GM21717 (cell line): ENCODE measurements around the gene PRLR.

Experiments
- ATAC-seq: cut with Tn5 transposase; IDR thresholded peaks from one replicate; pipeline ENCODE4 v1.9.1; 2021; ENCODE audit warnings: mild to moderate bottlenecking, moderate library complexity; ENCODE audit not compliant: unreplicated experiment

The PRLR gene

GRCh38 chr5:35236770-35237169 lies 6.5 kb upstream of the PRLR start:
- ATAC-seq = no peak

GRCh38 chr5:35233601-35234000 lies 3.3 kb upstream of the PRLR start:
- ATAC-seq = no peak

- no peak for ATAC-seq
These were observed 2.8 kb upstream of the PRLR start for GRCh38 chr5:35233121-35233520.

GRCh38 chr5:35232124-35232523 lies 1.8 kb upstream of the PRLR start:
- ATAC-seq = no peak

GRCh38 chr5:35229076-35230037 lies 930 bp downstream of the PRLR start:
- ATAC-seq = peak; percentile 56

- no peak for ATAC-seq
These were observed 2.0 kb downstream of the PRLR start for GRCh38 chr5:35228310-35228709.

GRCh38 chr5:35227720-35228119 lies 2.6 kb downstream of the PRLR start:
- ATAC-seq = no peak

GRCh38 chr5:35223787-35224395 lies 6.4 kb downstream of the PRLR start:
- no peak for ATAC-seq

- ATAC-seq = no peak
These were observed 9.3 kb downstream of the PRLR start for GRCh38 chr5:35220967-35221366.

- ATAC-seq = no peak
These were observed 11.3 kb downstream of the PRLR start for GRCh38 chr5:35218981-35219380.

- ATAC-seq = no peak
These were observed 16.2 kb downstream of the PRLR start for GRCh38 chr5:35214051-35214450.

- ATAC-seq = no peak
These were observed 16.7 kb downstream of the PRLR start for GRCh38 chr5:35213608-35214007.

- ATAC-seq = peak; percentile 84
These were observed 17.9 kb downstream of the PRLR start for GRCh38 chr5:35212122-35212982.

- ATAC-seq = no peak
These were observed 20.4 kb downstream of the PRLR start for GRCh38 chr5:35209862-35210261.

- no peak for ATAC-seq
These were observed 24.7 kb downstream of the PRLR start for GRCh38 chr5:35205606-35206005.

GRCh38 chr5:35205186-35205585 lies 25.1 kb downstream of the PRLR start:
- no peak for ATAC-seq

GRCh38 chr5:35203403-35203802 lies 26.9 kb downstream of the PRLR start:
- ATAC-seq = no peak

- ATAC-seq = no peak
These were observed 27.8 kb downstream of the PRLR start for GRCh38 chr5:35202319-35203111.

GRCh38 chr5:35201291-35201690 lies 29.0 kb downstream of the PRLR start:
- no peak for ATAC-seq

GRCh38 chr5:35199886-35200285 lies 30.4 kb downstream of the PRLR start:
- no peak for ATAC-seq

- no peak for ATAC-seq
These were observed 31.6 kb downstream of the PRLR start for GRCh38 chr5:35198686-35199085.
